GM18505 (cell line): Measurements from ENCODE around the gene RPS6KA2.

Experiments
- ATAC-seq: cut with Tn5 transposase; IDR thresholded peaks from one replicate; pipeline ENCODE4 v1.9.1; 2021; ENCODE audit not compliant: unreplicated experiment
- POLR2A ChIP-seq: IDR thresholded peaks from 4 replicates; pipeline ENCODE4 v1.6.1; 2011; ENCODE audit warnings: borderline replicate concordance; ENCODE audit not compliant: insufficient read depth, insufficient read length; ENCODE audit errors: extremely low read depth

The RPS6KA2 gene

DNA sequence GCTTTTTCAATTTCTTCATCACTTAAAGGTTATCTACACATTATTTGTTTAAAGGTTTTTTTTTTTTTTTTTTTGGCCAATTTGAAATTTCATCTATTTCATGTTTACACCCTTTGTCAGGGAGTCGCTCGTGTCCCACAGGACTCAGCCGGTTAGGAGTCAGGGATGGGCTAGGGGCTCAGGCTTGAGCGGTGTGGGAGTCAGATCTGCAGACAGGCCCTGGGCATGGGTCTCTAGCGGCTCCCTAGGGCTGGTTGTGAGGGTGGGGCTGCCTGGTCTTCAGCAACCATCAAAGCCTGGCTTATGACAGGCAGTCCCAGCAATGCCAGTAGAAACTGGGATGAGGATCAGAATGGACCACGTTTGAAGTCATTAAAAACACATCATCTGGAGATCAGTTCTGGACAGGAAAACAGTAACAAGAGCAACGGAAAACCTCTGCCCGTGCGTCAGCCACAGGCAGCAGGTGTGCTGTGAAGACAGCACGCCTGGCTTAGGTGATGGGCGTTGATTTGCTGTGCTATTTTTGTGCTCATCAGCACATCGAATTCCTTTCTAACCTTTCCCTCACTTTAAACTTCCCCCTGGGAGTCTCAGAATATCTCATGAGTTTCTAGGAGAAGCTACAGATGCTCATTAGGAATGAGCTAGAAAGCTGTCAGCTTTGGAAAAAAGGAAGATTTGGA, 153.0 kb downstream of the RPS6KA2 start:
- no peak for ATAC-seq
- no peak for TF ChIP-seq POLR2A

DNA sequence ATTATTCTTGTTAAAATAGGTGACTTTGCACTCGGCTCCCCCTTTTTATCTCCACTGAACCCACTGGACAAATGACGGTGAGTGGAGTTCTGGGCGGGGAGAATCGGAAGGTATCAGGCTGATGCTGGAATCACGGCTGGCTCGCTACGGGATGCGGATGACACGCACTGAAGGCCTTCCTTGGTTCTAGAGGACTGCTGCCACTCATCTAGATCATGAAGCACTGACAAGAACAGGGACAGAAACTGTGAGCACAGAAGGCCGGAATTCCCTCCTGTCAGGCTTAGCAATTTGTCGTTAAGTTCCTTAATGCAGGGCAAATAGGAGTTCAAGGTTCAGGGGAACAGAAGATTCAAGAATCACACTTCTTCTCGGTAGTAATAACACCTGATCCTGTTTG, 154.4 kb downstream of the RPS6KA2 start:
- ATAC-seq = no peak
- no peak for TF ChIP-seq POLR2A

DNA sequence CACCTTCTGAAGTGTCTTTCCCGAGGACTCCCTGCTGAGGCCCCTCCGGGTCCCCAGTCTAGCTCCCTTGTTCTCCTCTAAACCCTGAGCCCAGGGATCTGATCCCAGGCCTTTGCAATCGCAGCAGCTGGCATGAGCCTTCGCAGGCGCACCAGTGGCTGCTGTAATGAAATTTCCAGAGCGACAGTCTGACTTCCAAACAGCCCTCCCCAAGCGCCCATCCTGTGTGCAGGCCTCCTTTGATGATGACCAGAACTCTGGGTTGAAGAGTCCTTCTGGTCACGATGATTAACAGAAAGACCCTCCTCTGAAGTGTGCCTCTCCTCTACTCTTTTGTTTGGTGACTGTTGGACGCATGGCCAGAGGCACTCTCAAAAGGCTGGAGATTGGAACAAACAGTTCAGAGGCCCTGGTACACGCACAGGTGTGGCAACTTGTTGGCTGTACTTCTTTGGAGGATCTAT, 155.2 kb downstream of the RPS6KA2 start:
- no peak for ATAC-seq
- no peak for TF ChIP-seq POLR2A

DNA sequence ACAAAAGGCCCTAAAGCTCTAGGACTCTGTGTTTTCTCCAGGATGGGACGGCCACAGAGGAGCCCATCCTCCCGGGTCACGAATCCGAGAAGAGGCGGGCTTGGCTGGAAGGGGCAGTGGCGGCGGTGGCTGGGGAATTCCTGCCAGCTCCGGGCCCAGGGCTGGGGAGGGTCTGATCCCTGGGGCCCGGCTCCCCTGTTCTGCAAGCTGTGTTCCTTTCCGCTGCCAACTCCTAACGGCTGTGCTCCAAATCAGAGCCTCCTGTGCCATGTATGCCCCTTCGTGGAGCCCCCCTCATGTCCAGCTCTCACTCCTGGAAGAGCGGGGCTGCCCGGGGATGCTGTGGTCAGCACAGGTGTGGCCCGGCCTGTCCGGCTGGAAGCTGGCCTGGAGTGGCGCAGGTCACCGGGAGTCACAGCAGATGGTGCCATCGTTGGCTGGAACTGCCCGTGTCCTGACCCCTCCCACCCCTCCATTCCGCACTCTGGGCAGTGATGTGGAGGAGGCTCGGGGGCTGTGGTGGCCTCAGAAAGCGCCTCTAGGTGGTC, 156.1 kb downstream of the RPS6KA2 start:
- no peak for TF ChIP-seq POLR2A
- no peak for ATAC-seq

DNA sequence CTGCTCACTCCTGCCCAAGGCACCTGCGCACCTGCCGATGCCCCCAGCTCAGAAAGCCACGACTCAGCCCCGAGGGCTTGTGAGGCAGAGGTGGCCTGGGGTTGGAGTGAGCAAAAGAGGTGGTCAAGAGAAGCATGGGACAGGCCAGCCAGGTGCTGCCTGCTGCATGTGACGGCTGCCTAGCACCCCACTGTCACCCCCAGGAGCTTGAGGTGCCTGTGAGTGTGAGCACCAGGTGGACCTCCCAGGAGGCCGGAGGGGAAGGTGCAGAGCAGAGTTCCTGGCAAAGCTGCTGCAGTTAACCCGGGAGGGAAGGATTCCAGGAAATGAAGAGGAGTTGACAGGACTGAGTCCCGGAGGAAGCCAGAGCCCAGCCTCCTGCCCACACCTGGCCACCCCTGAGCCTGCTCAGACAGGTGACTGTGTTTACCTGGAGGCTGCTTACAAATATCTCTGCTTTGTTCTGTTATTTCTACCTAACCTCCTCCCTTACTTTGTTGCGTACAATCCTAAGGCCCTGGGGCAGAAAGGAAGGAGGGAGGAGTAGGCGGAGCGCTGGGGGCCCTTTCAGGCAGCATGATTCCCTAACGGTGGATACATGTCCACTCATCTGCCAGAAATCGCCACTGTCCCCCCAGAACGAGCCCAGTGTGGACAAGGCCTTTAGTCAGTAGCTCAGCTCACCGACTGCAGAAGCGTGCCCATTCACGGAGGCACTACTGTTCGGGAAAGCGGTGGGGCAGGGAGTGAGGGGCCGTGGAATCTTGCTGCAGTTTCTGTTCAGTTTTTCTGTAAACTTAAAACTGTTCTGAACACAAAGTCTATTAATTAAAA, 156.8 kb downstream of the RPS6KA2 start:
- no peak for TF ChIP-seq POLR2A
- no peak for ATAC-seq

DNA sequence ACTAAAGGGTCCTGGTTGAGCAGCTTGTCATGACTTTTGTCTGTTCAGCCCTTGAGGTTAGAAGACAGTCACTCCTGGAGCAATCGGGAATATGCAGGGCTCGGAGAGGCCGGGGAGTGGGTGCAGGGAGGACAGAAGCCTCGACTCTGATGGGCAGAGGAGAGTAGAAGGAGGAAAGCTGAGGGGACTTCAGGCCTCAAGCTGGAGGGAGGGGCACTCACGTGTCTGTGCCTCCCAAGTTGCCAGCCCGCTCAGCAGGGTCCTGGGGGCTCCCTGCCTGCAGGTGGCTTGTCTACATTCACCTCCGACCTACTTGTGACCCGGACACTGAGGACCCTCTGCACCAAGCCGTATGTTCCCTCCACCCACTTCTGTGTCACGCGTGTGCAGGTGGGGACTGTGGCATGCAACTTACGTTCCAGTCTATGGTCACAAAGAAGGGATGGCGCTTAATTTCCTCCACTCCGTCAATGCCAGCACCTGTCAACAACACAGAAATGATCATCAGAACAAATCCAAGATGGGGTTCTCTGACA, 157.6 kb downstream of the RPS6KA2 start:
- TF ChIP-seq POLR2A = no peak

DNA sequence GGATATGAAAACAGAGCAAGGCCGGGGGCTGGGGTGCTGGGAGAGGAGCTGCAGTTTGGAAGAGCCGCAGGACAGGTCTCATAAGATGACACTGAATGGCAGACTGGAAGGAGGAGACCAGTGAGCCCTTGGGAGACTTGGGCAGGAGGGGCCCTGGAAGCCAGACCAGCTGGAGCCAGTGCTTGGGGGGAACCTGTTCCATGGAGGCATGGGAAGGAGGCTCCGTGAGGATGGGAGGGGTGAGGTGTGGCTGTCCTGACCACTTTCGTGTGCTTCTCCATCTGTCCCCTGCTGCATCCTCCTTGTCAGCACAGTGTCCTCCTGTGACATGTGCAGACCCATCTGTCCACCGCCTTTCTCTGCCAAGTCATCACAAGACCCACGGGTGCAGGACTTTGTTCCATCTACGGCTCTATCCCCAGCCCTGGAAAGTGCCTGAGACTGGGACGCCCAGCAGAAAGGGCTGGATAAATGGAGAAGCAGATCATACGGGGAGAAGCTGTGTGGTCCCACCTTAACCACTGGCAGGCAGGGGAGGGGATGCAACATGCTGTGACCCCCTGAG, 159.5 kb downstream of the RPS6KA2 start:
- no peak for TF ChIP-seq POLR2A
- no peak for ATAC-seq

More for the DNA sequence above, 157.6 kb downstream of the RPS6KA2 start:
- no peak for ATAC-seq

DNA sequence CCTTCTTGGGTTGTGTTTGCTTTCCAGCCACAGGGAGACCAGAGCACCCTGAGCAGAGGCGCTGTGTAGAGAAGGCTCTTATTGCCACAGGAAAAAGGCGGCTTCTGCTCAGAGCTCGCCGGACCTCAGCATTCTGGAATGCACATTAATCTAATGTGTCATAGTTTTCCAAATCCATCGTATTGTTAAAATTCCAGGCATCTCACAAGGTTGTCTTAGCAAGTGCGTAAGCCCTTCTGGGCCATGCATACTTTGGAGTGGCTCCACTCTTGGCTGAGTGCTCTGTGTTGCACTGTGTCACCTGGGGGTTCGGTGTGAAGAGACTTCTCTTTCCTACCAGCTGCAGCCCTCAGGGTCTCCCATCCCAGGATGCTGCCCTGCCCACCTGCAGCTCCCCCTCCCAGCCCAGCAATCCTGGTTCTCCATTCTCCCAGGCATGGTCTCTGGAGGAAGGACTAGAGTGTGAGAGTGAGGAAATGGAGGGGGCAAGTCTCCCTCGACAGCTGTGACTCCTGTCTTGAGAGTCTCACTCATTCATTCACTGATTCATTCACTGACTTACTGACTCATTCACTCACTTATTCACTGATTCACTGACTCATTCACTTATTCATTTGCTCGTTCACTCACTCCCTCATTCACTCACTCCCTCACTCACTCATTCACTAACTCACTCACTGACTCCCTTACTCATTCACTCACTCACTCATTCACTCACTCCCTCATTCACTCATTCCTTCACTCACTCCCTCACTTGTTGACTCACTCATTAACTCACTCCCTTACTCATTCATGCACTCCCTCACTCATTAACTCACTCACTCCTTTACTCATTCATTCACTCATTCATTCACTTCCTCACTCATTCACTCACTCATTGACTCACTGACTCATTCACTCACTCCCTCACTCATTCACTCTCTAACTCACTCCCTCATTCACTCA, 160.6 kb downstream of the RPS6KA2 start:
- ATAC-seq = no peak
- TF ChIP-seq POLR2A = no peak

DNA sequence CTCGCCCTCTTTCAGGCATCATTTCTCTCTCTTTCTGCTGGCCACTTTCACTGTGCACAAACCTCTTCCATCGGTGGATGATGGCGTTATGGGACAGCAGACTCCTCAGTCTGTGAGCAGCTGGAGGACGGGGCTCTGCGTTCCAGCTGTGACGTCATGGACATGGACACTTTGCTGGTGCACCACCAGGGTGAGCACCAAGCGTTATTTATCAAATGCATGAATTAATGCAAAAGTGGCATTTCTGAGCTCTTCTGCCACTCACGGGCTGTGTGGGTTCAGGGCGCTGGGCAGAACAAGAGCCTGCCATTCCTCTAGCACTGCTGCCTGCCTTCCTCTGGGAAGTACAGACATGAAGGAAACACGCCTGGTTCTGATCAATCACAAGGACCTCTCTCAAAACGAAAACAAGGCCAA, 161.4 kb downstream of the RPS6KA2 start:
- TF ChIP-seq POLR2A = no peak
- no peak for ATAC-seq

DNA sequence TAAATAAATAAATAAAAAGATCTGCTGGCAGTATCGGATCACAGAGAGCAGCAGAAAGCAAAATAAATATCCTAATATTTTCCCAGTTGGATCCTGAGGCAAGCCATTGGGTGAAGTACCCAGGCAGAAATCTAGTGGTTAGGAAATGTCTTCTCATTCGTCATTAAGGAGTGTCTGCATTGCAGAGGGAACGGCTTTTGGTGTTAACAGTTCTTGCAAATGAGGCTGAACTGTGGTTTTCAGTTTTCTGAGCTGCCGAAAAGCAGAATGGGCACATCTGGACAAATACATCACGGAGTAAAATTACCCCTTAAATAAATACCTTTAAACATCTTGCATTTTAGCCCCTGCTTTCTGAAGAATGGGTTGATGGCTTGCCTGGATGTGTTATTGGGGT, 162.1 kb downstream of the RPS6KA2 start:
- no peak for TF ChIP-seq POLR2A
- no peak for ATAC-seq

DNA sequence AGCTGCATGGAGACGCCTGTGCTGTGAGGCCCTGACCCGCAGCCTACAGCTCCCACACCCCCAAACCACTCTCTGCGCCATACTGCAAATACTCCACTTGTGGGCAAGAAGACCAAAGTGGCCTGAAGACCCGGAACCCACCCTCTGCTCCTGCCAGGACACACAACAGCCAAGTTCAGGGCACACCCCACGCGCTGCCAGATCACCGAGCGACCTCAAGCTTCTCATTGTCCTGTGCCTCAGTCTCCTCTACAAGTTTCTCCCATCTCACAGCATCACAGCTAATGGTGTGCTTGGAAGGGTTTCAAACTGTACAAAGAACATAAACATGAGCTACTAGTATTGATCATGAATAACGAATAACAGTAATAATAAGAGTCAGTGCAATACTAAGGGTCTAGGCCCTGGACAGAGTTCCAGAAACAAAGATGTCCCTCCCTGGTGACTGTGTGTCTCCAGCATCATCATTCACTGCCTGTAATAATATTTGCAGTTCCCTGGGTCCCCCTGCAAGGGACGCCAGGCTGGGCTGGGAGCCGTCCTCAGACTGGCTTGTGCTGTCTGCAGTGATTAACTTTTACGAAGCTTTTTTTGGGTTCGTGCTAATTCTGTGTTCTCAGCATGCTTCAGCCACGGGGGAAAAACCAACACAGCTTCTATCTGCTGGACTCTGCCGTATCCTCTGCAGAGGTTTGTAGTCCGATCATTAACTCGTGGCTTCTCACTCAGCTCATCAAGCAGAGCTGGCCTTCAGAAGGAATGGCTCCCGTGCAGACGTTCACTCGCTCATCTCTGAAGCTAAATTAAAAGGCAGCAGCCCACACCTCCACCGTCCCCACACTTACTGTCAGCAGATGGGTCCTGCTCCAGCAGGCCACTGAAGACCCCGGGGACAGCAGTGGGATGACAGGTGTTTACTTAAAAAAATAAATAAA, 162.7 kb downstream of the RPS6KA2 start:
- no peak for ATAC-seq
- no peak for TF ChIP-seq POLR2A
